Transverse colon (tissue), 4 donors: ENCODE results near the gene HEBP1. TPM values are rescaled to one million over a fixed set of nuclear protein-coding genes. Genes with fewer than 3 reads are reported as not detected.

ENCODE experiments used
- DNase-seq: peaks from one replicate; pipeline ENCODE4 v3.0.0-alpha.2; 2019
- H3K27ac ChIP-seq, 4 donors: fragments of 200-600 bp; sonication (generic); 2 replicates each; pipeline ENCODE4 v1.5.1; 2016 to 2018; ENCODE audit warnings: inconsistent platforms in 4 of 4
- H3K27me3 ChIP-seq: fragments of 200-600 bp; sonication (generic); 2 replicates; pipeline ENCODE4 v1.5.1; 2017; ENCODE audit warnings: inconsistent platforms
- H3K36me3 ChIP-seq, 4 donors: fragments of 200-600 bp; sonication (generic); 2 replicates each; pipeline ENCODE4 v1.5.1; 2017 to 2019; ENCODE audit warnings: inconsistent platforms in 4 of 4
- H3K4me1 ChIP-seq, 4 donors: fragments of 200-600 bp; sonication (generic); 2 replicates each; pipeline ENCODE4 v1.5.1; 2017 to 2020; ENCODE audit warnings: inconsistent platforms in 4 of 4
- H3K4me3 ChIP-seq, 4 donors: fragments of 200-600 bp; sonication (generic); 1 replicate in 1 of 4; 2 replicates in 3 of 4; pipeline versions ENCODE4 v1.5.1 to v1.6.1; 2017 to 2019; ENCODE audit warnings: inconsistent platforms in 4 of 4
- H3K9me3 ChIP-seq, 2 donors: fragments of 200-600 bp; sonication (generic); 2 replicates each; pipeline ENCODE4 v1.5.1; 2017 to 2019; ENCODE audit warnings: inconsistent platforms in 2 of 2
- EP300 ChIP-seq: sonication (generic); formaldehyde crosslinking; IDR thresholded peaks from one replicate; pipeline ENCODE4 v1.6.1; 2017; ENCODE audit warnings: antibody characterized with exemption, low read depth
- POLR2A ChIP-seq: fragments of 450-650 bp; IDR thresholded peaks from one replicate; pipeline ENCODE4 v1.6.1; 2016; ENCODE audit warnings: antibody characterized with exemption, mild to moderate bottlenecking, moderate library complexity
- POLR2AphosphoS5 ChIP-seq, 3 donors: sonication (generic); formaldehyde crosslinking; IDR thresholded peaks; one replicate each; pipeline ENCODE4 v1.6.1; 2016; ENCODE audit warnings: antibody characterized with exemption in 3 of 3
- WGBS, 2 donors: methylation state at CpG; one replicate each; pipeline ENCODE4 v1.1.5; 2018; ENCODE audit warnings: low coverage in 1 of 2; 5-methylcytosine and 5-hydroxymethylcytosine counted together
- in situ Hi-C, 4 donors: fragments of 200-750 bp; cut with MboI; loops; one replicate each; pipeline versions ENCODE4 v1.15.0 to v1.15.1; 2017; ENCODE audit warnings: low sequenced_read_pairs in 3 of 4, low pct_ligation_motif_present in 1 of 4, low pct_unique_long_range_greater_than_20kb in 1 of 4
- intact Hi-C: fragments of 100-400 bp; cut with DNase I; formaldehyde crosslinking; loops from one replicate; pipeline ENCODE4 v1.15.1; 2023; ENCODE audit warnings: low total_unique reads
- total RNA-seq, 4 donors: library from RNA; depleted of rRNA; stranded (reverse); fragments of >200 nt; gene quantifications; one replicate each; pipeline ENCODE4 v1.1.0, GENCODE V29; 2016
- TF ChIP-seq, protein P1 (sequence below), 5 experiments: fragments of 200-600 bp in 3 of 5; fragments of 450-650 bp in 2 of 5; sonication (generic) in 3 of 5; IDR thresholded peaks; 1 replicate in 2 of 5; 2 replicates in 3 of 5; pipeline ENCODE4 v1.5.1; 2016 to 2017; ENCODE audit warnings: antibody characterized with exemption in 5 of 5, inconsistent platforms in 3 of 5, mild to moderate bottlenecking in 2 of 5, moderate library complexity in 1 of 5

Gene HEBP1, protein sequence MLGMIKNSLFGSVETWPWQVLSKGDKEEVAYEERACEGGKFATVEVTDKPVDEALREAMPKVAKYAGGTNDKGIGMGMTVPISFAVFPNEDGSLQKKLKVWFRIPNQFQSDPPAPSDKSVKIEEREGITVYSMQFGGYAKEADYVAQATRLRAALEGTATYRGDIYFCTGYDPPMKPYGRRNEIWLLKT
- 10 to 100 TPM; 10.3 to 74.4 (median 37.4) TPM for total RNA-seq

DNA sequence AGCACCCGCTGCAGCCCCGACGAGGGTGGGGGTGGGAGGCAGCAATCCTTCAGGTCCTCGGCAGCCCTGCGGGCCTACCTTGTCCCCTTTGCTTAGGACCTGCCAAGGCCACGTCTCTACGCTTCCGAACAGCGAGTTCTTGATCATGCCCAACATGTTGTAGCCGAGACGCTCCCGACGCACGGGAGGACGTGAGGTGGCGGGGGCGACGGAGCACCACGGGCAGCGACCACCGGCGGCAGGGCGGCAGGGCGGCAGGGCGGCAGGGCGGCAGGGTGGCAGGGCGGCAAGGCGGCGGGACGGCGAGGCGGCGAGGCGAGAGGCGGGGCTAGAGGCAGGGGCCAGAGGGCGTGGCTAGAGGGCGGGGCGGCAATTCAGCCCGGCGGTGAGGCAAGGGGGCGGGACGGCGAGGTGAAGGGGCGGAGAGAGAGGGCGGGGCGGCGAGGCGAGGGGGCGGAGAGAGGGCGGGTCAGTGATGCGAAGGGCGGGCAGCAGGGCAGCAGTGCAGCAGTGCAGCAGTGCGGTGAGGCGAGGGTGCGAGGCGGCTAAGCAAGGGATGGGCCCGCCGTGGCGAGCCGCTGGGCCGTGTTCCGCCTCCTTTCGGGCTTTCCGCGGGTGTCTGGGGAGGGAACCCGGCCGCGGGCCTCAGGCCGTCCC, at the start of gene HEBP1:
HEBP1 (minus strand) TSS at position 307 of the 657 bp plus-strand sequence; CDS start at position 156, 151 bp downstream.
- Histone ChIP-seq H3K4me3 (peak within 1 kb of the TSS; percentile 48 to 78 (median 63)), H3K27me3 (no peaks in the 10 kb centered on the region), H3K4me1 (peaks cover 0 to 36% (median 21%) of the 10 kb centered on the region in 4 donors), H3K27ac (peak within 1 kb of the TSS; percentile 90 to 95 (median 94)), H3K9me3 (no peaks in the 10 kb centered on the region), H3K36me3 (no peaks in the 10 kb centered on the region)
- in situ Hi-C loops = loop anchor here in 1 of 4 donors (10.0 to 25.0 kb wide), 2 partner anchors 95 to 163 kb away; no protein-coding TSS in a partner anchor
- 1% methylated on average over 55 of the region's 69 CpGs; no CpG with 5 or more reads in 1 of the 2 donors for WGBS, 2 donors
- no peak for TF ChIP-seq EP300
- TF ChIP-seq, protein P1, sequence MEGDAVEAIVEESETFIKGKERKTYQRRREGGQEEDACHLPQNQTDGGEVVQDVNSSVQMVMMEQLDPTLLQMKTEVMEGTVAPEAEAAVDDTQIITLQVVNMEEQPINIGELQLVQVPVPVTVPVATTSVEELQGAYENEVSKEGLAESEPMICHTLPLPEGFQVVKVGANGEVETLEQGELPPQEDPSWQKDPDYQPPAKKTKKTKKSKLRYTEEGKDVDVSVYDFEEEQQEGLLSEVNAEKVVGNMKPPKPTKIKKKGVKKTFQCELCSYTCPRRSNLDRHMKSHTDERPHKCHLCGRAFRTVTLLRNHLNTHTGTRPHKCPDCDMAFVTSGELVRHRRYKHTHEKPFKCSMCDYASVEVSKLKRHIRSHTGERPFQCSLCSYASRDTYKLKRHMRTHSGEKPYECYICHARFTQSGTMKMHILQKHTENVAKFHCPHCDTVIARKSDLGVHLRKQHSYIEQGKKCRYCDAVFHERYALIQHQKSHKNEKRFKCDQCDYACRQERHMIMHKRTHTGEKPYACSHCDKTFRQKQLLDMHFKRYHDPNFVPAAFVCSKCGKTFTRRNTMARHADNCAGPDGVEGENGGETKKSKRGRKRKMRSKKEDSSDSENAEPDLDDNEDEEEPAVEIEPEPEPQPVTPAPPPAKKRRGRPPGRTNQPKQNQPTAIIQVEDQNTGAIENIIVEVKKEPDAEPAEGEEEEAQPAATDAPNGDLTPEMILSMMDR (IDR thresholded peaks at IDR 0.05) = peak in 1 of 5 experiments; percentile 2
- peak; percentile 94 to 98 (median 96) for TF ChIP-seq POLR2AphosphoS5 (IDR thresholded peaks at IDR 0.05)
- peak; percentile 94 for TF ChIP-seq POLR2A
- peak; percentile 98 for DNase-seq
- intact Hi-C loops = no loop called here

DNA sequence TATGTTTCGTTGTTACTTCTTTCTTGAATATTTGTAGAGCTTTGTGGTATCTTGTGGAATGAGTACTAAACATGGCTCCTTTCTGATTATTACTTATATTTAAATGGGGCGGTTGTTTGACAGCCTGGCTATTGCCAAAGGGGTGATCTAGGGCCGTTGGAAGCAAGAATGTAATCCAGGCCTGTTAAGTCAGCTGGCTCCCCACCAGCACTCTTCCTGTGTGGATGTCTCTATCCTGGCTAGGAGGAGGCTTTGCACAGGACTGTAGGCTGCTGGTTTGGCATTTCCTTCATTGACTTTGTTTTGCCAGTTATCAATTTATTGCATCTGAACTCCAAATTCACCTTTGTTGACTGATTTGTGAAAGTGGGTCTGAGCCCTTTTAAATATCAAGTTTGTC, 49.8 kb upstream of the HEBP1 start:
- Histone ChIP-seq H3K36me3 (no peaks in the 10 kb centered on the region), H3K27me3 (peaks cover 70% of the 10 kb centered on the region), H3K4me3 (no peak overlapping the region), H3K4me1 (peaks cover 0 to 14% (median 3%) of the 10 kb centered on the region in 4 donors), H3K9me3 (peaks cover 7 to 15% of the 10 kb centered on the region in 2 donors), H3K27ac (no peak overlapping the region)
- DNase-seq = no peak
- no peak for TF ChIP-seq POLR2AphosphoS5 (IDR thresholded peaks at IDR 0.05)
- no peak for TF ChIP-seq EP300
- TF ChIP-seq, protein P1 (IDR thresholded peaks at IDR 0.05) = no peak
- no peak for TF ChIP-seq POLR2A
- in situ Hi-C loops = no loop called here
- WGBS, 2 donors = 46 to 55% methylated on average over 3 of the region's 3 CpGs
- intact Hi-C loops = no loop called here

GRCh38 chr12:13046964-13047363, 46.9 kb upstream of the HEBP1 start:
- TF ChIP-seq POLR2AphosphoS5 (IDR thresholded peaks at IDR 0.05) (peak in 2 of 3 donors; percentile 9 to 16), POLR2A (no peak)
- intact Hi-C loops (no loop called here), in situ Hi-C loops (no loop called here)
- no peak for DNase-seq
- Histone ChIP-seq H3K4me3 (no peak overlapping the region), H3K9me3 (no peaks in the 10 kb centered on the region), H3K27me3 (peaks cover 82% of the 10 kb centered on the region), H3K36me3 (no peaks in the 10 kb centered on the region), H3K4me1 (peaks cover 0 to 26% (median 11%) of the 10 kb centered on the region in 4 donors), H3K27ac (no peak overlapping the region)
- 53 to 58% methylated on average over 1 of the region's 1 CpG for WGBS, 2 donors

- no peak for DNase-seq
- peaks cover 0 to 26% (median 11%) of the 10 kb centered on the region in 4 donors for H3K4me1 ChIP-seq
- no peaks in the 10 kb centered on the region for H3K9me3 ChIP-seq
- WGBS, 2 donors = 67 to 90% methylated on average over 1 to 8 of the region's 8 CpGs
- H3K27ac ChIP-seq = no peak overlapping the region
- no peaks in the 10 kb centered on the region for H3K36me3 ChIP-seq
- TF ChIP-seq POLR2AphosphoS5 (IDR thresholded peaks at IDR 0.05) = no peak
- TF ChIP-seq EP300 = no peak
- TF ChIP-seq, protein P1 (IDR thresholded peaks at IDR 0.05) = no peak
- no peak for TF ChIP-seq POLR2A
- in situ Hi-C loops = no loop called here
- H3K27me3 ChIP-seq = peaks cover 76% of the 10 kb centered on the region
- intact Hi-C loops = no loop called here
- no peak overlapping the region for H3K4me3 ChIP-seq
Observed at GRCh38 chr12:13045816-13046215, 45.8 kb upstream of the HEBP1 start.
